A673 (cell line): ENCODE measurements around the gene ST3GAL4. TPM values are rescaled to one million over a fixed set of nuclear protein-coding genes. Genes with fewer than 3 reads are reported as not detected.

Experiments used
- BruUV-seq: library from RNA; stranded (reverse); fragments of 400-500 nt; replicated peaks from 2 replicates; lab custom pipeline; 2021; lab: Mats Ljungman, UMichigan
- CTCF ChIA-PET: fragments of 300-600 bp; sonication (Branson Sonifier 250); formaldehyde crosslinking; loops from one replicate; lab custom pipeline; 2022; ENCODE audit warnings: antibody characterized with exemption; lab: Charles Lee
- POLR2A ChIA-PET: fragments of 300-600 bp; sonication (Branson Sonifier 250); formaldehyde crosslinking; loops from one replicate; lab custom pipeline; 2022; ENCODE audit warnings: antibody characterized with exemption; ENCODE audit not compliant: low non-redundant PET; lab: Charles Lee
- DNase-seq: peaks from one replicate; pipeline ENCODE4 v3.0.0-alpha.2; 2015; ENCODE audit warnings: low spot score
- H3K27ac ChIP-seq: fragments of 200-600 bp; sonication (generic); 2 replicates; pipeline ENCODE4 v1.5.1; 2016; ENCODE audit warnings: mixed run types, low read depth, mild to moderate bottlenecking, mixed read lengths, antibody characterized with exemption, low read length; ENCODE audit not compliant: poor library complexity, severe bottlenecking
- H3K27me3 ChIP-seq: fragments of 200-600 bp; sonication (generic); replicated peaks from 2 replicates; pipeline ENCODE4 v1.6.1; 2017; ENCODE audit warnings: mixed run types, low read depth, mild to moderate bottlenecking, mixed read lengths, antibody characterized with exemption, low read length; ENCODE audit not compliant: insufficient read depth, poor library complexity
- H3K36me3 ChIP-seq: fragments of 200-600 bp; sonication (generic); 2 replicates; pipeline ENCODE4 v1.6.1; 2016; ENCODE audit warnings: mixed run types, mild to moderate bottlenecking, mixed read lengths, antibody characterized with exemption, low read length; ENCODE audit not compliant: insufficient read depth, poor library complexity, severe bottlenecking
- H3K4me1 ChIP-seq: fragments of 200-600 bp; sonication (generic); 2 replicates; pipeline ENCODE4 v1.6.1; 2017; ENCODE audit warnings: mixed run types, mild to moderate bottlenecking, mixed read lengths, antibody characterized with exemption, low read length; ENCODE audit not compliant: insufficient read depth, poor library complexity, severe bottlenecking
- H3K4me3 ChIP-seq: fragments of 200-600 bp; sonication (generic); 2 replicates; pipeline ENCODE4 v1.5.1; 2016; ENCODE audit warnings: low read depth, mixed run types, mild to moderate bottlenecking, mixed read lengths, low read length; ENCODE audit not compliant: poor library complexity, severe bottlenecking
- H3K9me3 ChIP-seq: fragments of 200-600 bp; sonication (generic); 2 replicates; pipeline ENCODE4 v1.6.1; 2016; ENCODE audit warnings: mixed run types, low read depth, mild to moderate bottlenecking, mixed read lengths, antibody characterized with exemption, low read length; ENCODE audit not compliant: poor library complexity, severe bottlenecking
- EZH2 ChIP-seq: fragments of 200-600 bp; sonication (generic); IDR thresholded peaks from 2 replicates; pipeline ENCODE4 v1.6.1; 2017; ENCODE audit warnings: borderline replicate concordance, low read depth, mild to moderate bottlenecking, mixed read lengths, antibody characterized with exemption, low read length; ENCODE audit not compliant: poor library complexity, severe bottlenecking
- intact Hi-C: fragments of 100-400 bp; cut with micrococcal nuclease; formaldehyde crosslinking; loops from one replicate; pipeline ENCODE4 v1.10.0; 2022; ENCODE audit not compliant: unreplicated experiment
- total RNA-seq: library from RNA; stranded (reverse); gene quantifications from 2 replicates; pipeline ENCODE4 v1.2.3, GENCODE V29; 2021
- TF ChIP-seq, protein P1 (sequence below): fragments of 300-800, 200-600 bp; sonication (generic); conservative IDR thresholded peaks from 2 replicates; pipeline ENCODE4 v1.5.1; 2017; ENCODE audit warnings: low read depth, mild to moderate bottlenecking, antibody characterized with exemption, low read length, moderate library complexity, mixed read lengths

ST3GAL4 gene
- total RNA-seq, 1 experiment from 2014 or later: 29.9 TPM

DNA sequence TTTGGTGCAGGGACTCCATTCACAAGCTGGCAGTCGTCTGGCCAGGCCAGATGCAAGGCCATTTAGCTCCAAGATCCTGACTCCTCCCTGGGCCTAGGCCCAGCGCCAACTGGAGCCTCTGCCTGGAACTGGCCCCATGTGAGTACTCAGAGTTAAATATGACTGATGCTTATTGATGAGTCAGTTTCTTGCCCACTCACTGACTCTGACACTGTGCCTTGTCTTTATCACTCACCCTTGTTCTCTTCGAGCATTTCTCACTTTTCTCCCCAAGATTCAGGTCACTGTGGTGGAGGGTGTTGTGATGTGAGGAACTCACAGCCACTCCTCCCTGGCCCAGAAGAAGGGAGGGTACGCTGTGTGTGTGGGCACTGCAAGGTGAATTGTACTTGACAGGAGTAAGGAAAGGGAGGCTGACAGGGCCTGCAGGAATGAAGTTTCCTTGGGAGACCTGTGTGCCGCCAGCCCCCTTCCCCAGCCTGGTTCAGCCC is 23.2 kb upstream of the ST3GAL4 start:
- BruUV-seq: no TSS peak
- DNase-seq: no peak
- no peaks in the 10 kb centered on the region for H3K4me1 ChIP-seq
- no peak overlapping the region for H3K4me3 ChIP-seq
- intact Hi-C loops: no loop called here
- CTCF ChIA-PET: no interaction called here
- no peaks in the 10 kb centered on the region for H3K9me3 ChIP-seq
- H3K27me3 ChIP-seq: no peaks in the 10 kb centered on the region
- H3K27ac ChIP-seq: no peak overlapping the region
- POLR2A ChIA-PET: no interaction called here
- H3K36me3 ChIP-seq: no peaks in the 10 kb centered on the region
- TF ChIP-seq EZH2: no peak
- TF ChIP-seq, protein P1, sequence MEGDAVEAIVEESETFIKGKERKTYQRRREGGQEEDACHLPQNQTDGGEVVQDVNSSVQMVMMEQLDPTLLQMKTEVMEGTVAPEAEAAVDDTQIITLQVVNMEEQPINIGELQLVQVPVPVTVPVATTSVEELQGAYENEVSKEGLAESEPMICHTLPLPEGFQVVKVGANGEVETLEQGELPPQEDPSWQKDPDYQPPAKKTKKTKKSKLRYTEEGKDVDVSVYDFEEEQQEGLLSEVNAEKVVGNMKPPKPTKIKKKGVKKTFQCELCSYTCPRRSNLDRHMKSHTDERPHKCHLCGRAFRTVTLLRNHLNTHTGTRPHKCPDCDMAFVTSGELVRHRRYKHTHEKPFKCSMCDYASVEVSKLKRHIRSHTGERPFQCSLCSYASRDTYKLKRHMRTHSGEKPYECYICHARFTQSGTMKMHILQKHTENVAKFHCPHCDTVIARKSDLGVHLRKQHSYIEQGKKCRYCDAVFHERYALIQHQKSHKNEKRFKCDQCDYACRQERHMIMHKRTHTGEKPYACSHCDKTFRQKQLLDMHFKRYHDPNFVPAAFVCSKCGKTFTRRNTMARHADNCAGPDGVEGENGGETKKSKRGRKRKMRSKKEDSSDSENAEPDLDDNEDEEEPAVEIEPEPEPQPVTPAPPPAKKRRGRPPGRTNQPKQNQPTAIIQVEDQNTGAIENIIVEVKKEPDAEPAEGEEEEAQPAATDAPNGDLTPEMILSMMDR: no peak

DNA sequence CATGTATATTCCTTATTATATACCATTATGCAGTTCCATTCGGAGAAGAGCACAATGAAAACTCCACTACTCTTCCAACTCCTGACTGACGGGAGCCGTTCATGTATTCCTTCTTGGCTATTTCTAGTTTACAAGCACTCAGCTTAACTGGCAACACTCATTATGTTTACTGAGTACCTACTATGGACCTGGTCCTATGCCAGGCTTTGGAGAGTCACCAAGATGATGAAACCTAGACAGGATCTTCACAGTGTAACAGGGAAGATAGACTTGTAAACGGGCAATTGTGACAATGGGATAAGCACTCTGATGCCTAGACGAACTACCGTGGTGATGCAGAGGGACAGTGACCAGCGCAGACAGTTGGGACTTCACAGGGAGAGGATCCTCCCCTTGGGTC is 22.3 kb upstream of the ST3GAL4 start:
- no peak for DNase-seq
- no peaks in the 10 kb centered on the region for H3K27me3 ChIP-seq
- H3K36me3 ChIP-seq: no peaks in the 10 kb centered on the region
- H3K9me3 ChIP-seq: no peaks in the 10 kb centered on the region
- H3K27ac ChIP-seq: no peak overlapping the region
- TF ChIP-seq, protein P1: no peak
- no peak for TF ChIP-seq EZH2
- no TSS peak for BruUV-seq
- intact Hi-C loops: no loop called here
- ChIA-PET CTCF (no interaction called here), POLR2A (interaction anchor here (0.7 kb wide), 1 partner anchor 610 kb away, joined by 3 read pairs; no protein-coding TSS in a partner anchor)
- H3K4me3 ChIP-seq: no peak overlapping the region
- no peaks in the 10 kb centered on the region for H3K4me1 ChIP-seq

DNA sequence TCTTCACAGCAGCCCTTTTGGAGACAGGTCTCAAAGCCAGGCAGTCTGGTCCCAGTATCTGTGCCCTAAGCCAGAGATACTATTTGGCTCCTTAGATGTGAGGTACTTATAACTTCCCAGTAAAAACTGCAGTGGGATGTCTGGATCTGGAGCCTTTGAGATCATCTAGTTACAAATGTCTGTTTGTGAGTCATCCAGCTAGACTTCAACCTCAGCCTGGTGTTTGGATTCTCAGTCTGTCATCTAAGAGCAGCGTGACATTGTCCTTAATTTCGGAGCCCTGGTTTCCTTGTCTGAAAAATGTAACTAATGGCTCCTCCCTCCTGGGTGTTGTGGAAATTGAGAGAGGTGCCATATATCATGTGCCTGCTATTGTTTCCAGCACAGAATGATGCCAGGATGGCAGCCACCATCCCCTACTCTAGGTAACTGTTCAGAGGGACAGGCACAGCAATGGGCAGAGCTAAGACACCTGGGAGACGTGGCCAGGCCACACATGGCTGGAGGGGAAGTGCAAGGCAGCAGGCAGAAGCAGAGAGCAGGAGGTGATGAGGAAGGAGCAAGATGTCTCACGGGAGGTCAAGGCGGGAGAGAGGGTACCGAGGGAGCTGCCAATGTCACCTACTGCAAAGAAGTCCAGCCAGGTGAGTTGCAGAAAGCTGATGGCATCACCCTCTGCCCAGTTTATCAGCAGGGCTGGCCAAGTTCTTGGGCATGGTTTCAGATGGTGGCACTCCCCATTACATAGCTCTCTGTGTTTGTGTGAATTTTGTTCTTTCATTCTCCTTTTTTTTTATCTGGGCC is 20.6 kb upstream of the ST3GAL4 start:
- DNase-seq: no peak
- intact Hi-C loops: no loop called here
- CTCF ChIA-PET: no interaction called here
- Histone ChIP-seq H3K9me3 (no peaks in the 10 kb centered on the region), H3K4me3 (no peak overlapping the region), H3K27me3 (no peaks in the 10 kb centered on the region), H3K4me1 (no peaks in the 10 kb centered on the region), H3K36me3 (no peaks in the 10 kb centered on the region), H3K27ac (no peak overlapping the region)
- POLR2A ChIA-PET: no interaction called here
- no TSS peak for BruUV-seq
- TF ChIP-seq, protein P1: no peak
- no peak for TF ChIP-seq EZH2
